Mucosa of stomach (tissue), 1 donor: ENCODE results near the gene SYNGR3.
"Not testable (repeated sequence)": the region's sequence is repeated elsewhere in the genome, so short reads cannot be mapped to it uniquely, and the experiment has no call there.

Source experiments
- H3K27me3 ChIP-seq: one replicate; pipeline ENCODE4 v1.7.0; 2013; ENCODE audit warnings: mild to moderate bottlenecking, low read length; ENCODE audit not compliant: control insufficient read depth, insufficient read depth
- H3K36me3 ChIP-seq: one replicate; pipeline ENCODE4 v1.7.0; 2013; ENCODE audit warnings: low read length; ENCODE audit not compliant: control insufficient read depth, insufficient read depth
- H3K4me1 ChIP-seq: one replicate; pipeline ENCODE4 v1.7.0; 2013; ENCODE audit warnings: mild to moderate bottlenecking, low read length; ENCODE audit not compliant: control insufficient read depth, insufficient read depth
- H3K4me3 ChIP-seq: one replicate; pipeline ENCODE4 v1.7.0; 2013; ENCODE audit warnings: low read length
- H3K9ac ChIP-seq: one replicate; pipeline ENCODE4 v1.7.0; 2013; ENCODE audit warnings: mild to moderate bottlenecking, low read length, moderate library complexity
- H3K9me3 ChIP-seq: one replicate; pipeline ENCODE4 v1.7.0; 2013; ENCODE audit warnings: mild to moderate bottlenecking, low read length, moderate library complexity; ENCODE audit not compliant: control insufficient read depth
- donor health status: Pancreatic carcinoma.

SYNGR3 gene

DNA sequence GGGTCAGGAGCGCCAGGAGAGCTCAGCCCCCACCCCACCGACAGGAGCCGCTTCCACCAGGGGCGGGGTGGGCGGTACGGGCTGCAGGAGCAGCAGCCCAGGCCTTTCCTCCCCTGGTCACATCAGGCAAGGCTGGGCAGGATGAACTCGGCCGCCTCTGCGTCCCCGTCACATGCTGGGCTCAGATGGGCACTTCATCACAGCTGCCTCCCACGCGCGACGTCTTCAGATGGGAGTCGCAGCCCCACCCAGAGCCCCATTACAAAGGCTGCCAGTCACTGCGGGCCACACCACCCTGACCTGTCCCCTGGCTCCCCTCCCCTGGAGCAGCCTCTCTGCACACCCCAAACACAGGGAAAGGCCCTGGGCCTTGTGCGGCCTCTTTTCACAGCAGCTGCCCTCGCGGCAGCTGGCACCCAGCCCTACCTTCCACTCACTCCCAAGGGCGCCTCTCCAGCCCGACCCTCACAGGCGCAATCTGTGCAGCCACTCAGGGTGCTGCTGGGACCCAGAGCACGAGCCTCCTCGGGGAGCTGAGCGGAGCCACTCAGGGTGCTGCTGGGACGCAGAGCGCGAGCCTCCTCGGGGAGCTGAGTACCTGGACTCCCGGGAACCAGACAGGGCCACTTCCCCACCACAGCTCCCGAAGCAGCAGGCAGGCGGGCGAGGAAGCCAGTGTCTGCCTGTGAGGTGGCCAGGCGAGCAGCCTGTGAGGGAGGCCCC, 15.2 kb downstream of the SYNGR3 start:
- no peak overlapping the region for H3K4me3 ChIP-seq
- H3K9me3 ChIP-seq = no peaks in the 10 kb centered on the region
- peaks cover 57% of the 10 kb centered on the region for H3K4me1 ChIP-seq
- H3K9ac ChIP-seq = peak overlapping the region; percentile 29
- no peaks in the 10 kb centered on the region for H3K27me3 ChIP-seq
- peaks cover 5% of the 10 kb centered on the region for H3K36me3 ChIP-seq

DNA sequence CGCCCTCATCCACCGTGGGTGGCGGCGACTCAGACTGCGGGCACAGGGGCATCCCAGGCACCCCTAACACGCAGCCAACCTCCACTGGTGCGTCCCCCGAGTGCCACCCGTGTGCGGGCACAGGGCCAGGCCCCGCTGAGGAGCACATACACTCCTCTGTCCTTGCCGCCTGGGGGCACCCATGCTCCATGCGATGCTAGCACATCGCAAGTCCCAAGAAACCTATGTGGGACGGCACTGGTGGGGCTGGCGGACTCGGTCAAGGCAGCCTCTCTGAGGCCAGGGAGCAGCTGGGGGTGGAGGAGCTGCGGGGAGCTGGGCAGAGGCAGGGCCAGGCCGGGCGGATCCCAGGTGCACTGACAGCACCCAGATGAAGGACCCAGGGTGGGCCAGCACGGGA, 15.9 kb downstream of the SYNGR3 start:
- H3K9ac ChIP-seq = no peak overlapping the region
- no peaks in the 10 kb centered on the region for H3K9me3 ChIP-seq
- H3K4me1 ChIP-seq = peaks cover 64% of the 10 kb centered on the region
- H3K36me3 ChIP-seq = peaks cover 5% of the 10 kb centered on the region
- H3K4me3 ChIP-seq = no peak overlapping the region
- no peaks in the 10 kb centered on the region for H3K27me3 ChIP-seq

DNA sequence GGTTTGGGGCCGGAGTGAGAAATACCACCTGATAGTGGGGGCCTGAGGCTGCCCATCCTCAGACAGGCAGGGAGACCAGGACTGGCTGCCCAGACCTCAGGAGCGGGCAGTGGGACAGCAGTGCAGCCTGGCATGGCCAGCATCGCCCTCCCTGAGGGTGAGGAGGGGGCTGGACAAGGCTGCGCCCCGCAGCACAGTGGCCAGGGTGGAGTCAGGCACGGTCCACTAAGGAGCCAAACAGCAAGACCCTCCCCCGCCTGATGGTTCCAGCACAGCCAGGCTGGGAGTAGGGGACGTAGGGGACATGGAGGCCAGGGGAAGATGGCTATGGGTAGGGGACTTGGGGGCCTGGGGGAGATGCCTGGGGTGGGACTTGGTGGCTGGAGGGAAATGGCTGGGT, 16.5 kb downstream of the SYNGR3 start:
- Histone ChIP-seq H3K27me3 (no peaks in the 10 kb centered on the region), H3K36me3 (peaks cover 5% of the 10 kb centered on the region), H3K4me3 (no peak overlapping the region), H3K9ac (no peak overlapping the region), H3K4me1 (peaks cover 65% of the 10 kb centered on the region), H3K9me3 (no peaks in the 10 kb centered on the region)

DNA sequence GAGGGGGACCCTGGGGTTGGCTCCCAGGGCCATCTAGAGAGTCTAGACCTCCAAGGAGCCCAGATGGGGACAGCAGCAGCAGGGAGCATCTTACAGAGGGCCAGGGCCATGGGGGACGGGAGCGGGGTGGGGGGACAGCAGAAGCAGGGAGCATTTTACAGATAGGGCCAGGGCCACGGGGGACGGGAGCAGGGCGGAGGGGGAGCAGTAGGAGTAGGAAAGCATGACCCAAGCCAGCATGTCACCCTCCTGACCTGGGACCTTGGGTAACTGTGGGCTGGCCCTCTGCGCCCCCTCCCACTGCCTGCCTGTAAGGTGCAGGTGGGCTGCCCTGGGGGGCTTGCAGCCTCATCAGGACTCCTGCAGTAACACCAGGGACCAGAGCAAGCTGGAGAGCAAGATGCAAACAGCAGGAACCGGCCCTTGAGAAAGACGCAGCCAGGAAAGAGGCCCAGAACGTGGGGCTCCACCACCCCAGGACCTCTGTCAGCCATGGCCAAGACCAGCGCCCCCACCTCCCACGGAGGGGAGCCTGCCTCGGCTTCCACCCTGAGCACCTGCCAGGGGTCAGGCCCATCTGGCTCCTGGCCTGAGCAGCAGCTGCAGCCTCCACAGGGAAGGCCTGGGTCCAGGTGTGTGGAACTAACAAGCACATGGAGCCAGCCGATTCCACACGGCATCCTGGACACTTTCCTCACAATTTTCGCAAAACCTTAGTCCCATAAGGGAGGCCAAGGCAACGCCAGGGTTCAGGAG, 17.5 kb downstream of the SYNGR3 start:
- H3K27me3 ChIP-seq = no peaks in the 10 kb centered on the region
- peak overlapping the region; percentile 97 for H3K9ac ChIP-seq
- peaks cover 65% of the 10 kb centered on the region for H3K4me1 ChIP-seq
- peaks cover 5% of the 10 kb centered on the region for H3K36me3 ChIP-seq
- H3K4me3 ChIP-seq = no peak overlapping the region
- no peaks in the 10 kb centered on the region for H3K9me3 ChIP-seq

DNA sequence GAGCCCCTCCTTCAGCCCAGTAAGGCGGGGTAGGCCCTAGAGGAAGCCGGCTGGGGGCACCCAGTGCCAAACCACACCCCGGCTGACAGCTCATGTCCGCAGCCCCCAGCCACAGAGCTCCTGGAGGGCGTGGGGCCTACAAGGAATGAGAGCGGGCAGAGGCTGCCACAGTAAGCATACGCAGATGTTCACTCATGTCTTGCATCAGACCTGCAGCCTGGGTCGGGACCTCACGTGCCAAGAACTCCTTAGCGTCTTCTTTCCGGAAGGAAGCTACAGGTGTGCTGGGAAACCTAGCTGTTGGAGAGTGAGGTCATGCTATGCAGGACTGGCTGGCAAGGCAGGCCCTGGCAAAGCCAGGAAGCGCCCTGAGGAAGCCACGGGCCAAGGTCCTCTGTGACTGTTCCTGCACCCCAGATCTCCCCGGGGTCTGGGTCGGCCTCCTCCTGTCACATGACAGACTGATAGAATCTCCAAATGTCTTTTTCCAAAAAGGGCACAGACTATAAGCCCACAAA, 18.3 kb downstream of the SYNGR3 start:
- Histone ChIP-seq H3K36me3 (peaks cover 5% of the 10 kb centered on the region), H3K9ac (peak overlapping the region; percentile 97), H3K4me3 (peak overlapping the region; percentile 89), H3K27me3 (no peaks in the 10 kb centered on the region), H3K9me3 (no peaks in the 10 kb centered on the region), H3K4me1 (peaks cover 65% of the 10 kb centered on the region)

DNA sequence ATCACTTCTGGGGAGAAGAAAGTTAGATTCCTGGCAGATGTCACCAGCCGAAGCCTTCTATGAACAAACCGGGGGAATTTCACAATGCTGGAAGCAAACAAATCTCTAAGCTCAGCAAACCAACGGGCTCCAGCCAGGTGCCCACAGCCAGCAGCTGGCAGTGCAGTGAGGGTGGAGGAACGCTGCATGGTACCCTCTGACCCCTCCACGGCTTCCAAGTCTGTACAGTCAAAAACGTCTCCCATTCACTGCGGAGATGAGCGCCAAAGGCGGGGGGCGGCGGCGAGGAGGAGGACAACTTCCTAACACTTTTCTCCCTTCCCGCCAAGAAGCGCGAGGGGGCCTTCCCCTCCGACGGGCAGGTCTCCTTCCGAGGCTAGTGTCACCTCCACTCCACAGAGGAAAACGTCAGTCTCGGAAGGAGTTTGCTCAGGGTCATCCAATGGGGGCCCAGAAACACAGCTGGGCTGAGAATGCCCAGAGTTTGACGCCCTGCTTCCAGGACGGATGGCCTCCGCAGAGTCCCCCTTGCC, 18.9 kb downstream of the SYNGR3 start:
- Histone ChIP-seq H3K9ac (peak overlapping the region; percentile 97), H3K4me1 (peaks cover 61% of the 10 kb centered on the region), H3K9me3 (no peaks in the 10 kb centered on the region), H3K36me3 (no peaks in the 10 kb centered on the region), H3K4me3 (peak overlapping the region; percentile 89), H3K27me3 (no peaks in the 10 kb centered on the region)

DNA sequence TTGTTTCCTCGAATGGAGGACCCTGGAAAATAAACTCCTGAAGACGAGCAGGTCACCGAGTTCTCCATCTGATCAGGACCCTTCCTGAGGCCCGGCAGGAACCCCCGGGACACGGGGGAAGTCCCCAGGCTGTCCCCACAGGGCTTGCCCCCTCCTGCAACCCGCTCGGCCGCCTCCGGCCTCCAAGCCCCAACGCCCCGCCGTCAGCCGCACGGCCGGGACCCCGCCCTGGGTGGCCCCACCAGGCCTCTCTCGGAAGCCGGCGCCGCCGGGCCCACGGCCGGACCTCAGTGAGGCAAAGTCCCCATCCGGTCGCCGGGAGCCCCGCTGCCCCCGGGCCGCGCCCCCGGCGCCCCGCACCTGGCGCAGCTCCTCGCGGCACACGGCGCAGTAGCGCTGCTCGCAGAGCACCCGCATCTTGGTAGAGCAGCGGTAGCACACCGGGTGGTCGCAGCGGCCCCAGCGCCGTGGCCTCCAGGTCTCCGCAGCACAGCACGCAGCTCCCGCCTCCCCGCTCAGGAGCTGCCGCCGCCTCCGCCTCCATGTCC, 19.5 kb downstream of the SYNGR3 start:
- Histone ChIP-seq H3K9ac (peak overlapping the region; percentile 97), H3K36me3 (no peaks in the 10 kb centered on the region), H3K9me3 (no peaks in the 10 kb centered on the region), H3K4me1 (peaks cover 56% of the 10 kb centered on the region), H3K27me3 (no peaks in the 10 kb centered on the region), H3K4me3 (peak overlapping the region; percentile 89)

DNA sequence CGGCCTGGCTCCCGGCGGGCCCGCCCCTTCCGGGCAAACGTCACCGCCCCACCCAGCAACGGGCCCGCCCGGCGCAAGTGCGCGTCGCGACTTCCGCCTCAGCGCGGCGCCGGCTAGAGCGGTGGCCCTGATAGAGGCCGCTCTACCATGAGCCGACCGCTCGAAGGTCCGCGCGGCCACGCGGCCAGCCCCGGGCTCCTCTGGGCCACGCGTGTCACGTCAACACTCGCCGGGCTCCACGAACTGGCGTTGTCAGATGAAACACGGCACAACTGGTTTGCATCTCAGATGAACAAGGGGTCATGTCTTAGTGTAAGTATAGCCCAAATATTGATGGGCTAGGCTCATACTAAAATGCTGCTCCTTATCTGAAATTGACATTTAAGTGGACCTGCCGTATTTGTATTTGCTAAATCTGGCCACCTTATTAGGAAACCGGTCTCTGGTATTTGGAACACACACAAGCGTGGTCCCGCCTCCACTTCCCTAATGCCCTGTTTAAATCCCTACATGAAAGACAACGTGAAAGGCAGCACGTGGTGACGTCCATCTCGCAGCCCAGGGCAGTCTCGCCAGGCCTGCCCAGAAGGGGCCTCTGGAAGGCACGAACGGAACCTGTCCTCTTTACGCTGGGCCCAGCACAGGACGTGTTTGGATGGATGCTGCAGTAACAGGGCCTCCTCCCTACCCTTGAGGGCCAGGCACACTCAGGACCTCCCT, 20.2 kb downstream of the SYNGR3 start, which contains the start of gene ZNF598:
TSS of gene ZNF598 (minus strand) at position 31 of the 720 bp plus-strand sequence.
- Histone ChIP-seq H3K36me3 (no peaks in the 10 kb centered on the region), H3K27me3 (no peaks in the 10 kb centered on the region), H3K9ac (peak within 1 kb of the TSS; percentile 97), H3K4me1 (peaks cover 53% of the 10 kb centered on the region), H3K9me3 (no peaks in the 10 kb centered on the region), H3K4me3 (peak within 1 kb of the TSS; percentile 89)

DNA sequence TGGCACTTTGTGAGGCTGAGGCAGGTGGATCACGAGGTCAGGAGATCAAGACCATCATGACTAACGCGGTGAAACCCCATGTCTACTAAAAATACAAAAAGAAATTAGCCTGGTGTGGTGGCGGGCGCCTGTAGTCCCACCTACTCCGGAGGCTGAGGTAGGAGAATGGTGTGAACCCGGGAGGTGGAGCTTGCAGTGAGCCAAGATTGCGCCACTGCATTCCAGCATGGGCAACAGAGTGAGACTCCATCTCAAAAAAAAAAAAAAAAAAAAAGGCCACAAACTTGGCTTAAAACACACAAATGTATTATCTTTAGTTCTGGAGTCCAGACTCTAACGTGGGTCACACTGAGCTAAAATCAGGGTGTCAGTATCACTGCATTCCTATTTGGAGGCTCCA, 22.0 kb downstream of the SYNGR3 start:
- not testable (repeated sequence) for H3K4me3 ChIP-seq, H3K36me3 ChIP-seq, H3K9me3 ChIP-seq, H3K9ac ChIP-seq, H3K27me3 ChIP-seq
- peaks cover 50% of the 10 kb centered on the region for H3K4me1 ChIP-seq

DNA sequence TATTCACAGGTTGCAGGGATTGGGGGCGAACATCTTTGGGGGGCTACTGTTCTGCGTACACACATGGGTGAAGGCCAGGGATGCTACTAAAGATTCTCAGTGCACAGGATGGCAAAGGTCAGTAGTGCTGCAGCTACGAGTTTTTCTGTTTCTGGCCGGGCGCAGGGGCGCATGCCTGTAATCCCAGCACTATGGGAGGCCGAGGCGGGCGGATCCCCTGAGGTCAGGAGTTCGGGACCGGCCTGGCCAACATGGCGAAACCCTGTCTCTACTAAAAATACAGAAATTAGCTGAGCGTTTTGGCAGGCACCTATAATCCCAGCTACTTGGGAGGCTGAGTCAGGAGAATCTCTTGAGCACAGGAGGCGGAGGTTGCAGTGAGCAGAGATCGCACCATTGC, 23.8 kb downstream of the SYNGR3 start:
- Histone ChIP-seq H3K36me3 (no peaks in the 10 kb centered on the region), H3K27me3 (no peaks in the 10 kb centered on the region), H3K9ac (no peak overlapping the region), H3K4me1 (peaks cover 35% of the 10 kb centered on the region), H3K4me3 (no peak overlapping the region), H3K9me3 (no peaks in the 10 kb centered on the region)

DNA sequence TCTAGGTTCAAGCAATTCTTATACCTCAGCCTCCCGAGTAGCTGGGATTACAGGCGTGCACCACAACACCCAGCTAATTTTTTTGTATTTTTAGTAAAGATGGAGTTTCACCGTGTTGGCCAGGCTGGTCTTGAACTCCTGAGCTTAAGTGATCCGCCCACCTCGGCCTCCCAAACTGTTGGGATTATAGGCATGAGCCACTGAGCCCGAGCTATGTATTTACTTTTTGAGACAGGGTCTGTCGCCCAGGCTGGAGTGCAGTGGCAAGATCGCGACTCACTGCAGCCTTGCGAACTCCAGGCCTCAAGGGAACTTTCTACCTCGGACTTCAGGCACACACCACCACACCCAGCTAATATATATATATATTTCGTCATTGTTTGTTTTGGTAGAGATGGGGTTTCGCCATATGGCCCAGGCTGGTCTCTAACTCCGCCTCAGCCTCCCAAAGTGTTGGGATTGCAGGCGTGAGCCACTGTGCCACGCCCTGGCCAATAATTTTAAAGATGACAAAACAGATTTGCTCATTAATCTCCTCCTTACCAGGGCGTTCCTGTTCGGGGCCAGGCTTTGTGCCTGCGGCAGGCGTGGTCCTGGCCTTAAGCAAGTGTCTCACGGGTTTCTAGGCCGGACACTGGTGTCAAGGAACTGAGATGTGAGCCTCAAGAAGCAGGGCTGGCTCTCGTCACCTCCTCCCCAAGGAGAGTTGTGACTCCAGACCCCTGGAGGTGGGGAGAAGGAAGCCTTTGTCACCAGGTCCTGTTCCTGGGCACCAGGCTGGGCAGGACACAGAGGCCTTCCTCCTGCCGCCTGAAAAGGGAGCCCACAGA, 25.6 kb downstream of the SYNGR3 start:
- Histone ChIP-seq H3K36me3 (no peaks in the 10 kb centered on the region), H3K27me3 (peaks cover 17% of the 10 kb centered on the region), H3K9ac (peak overlapping the region; percentile 62), H3K4me3 (no peak overlapping the region), H3K9me3 (no peaks in the 10 kb centered on the region), H3K4me1 (peaks cover 41% of the 10 kb centered on the region)
